HL-60 (cell line): ENCODE data around the gene SPEM2.

Source experiments
- DNase-seq, 2 experiments: peaks; one replicate each; pipeline ENCODE4 v3.0.0-alpha.2; 2010 to 2020; ENCODE audit warnings: low read depth in 1 of 2, low spot score in 1 of 2
- H3K27ac ChIP-seq: fragments of 250-450 bp; sonication (Bioruptor Pico); replicated peaks from 2 replicates; pipeline ENCODE4 v1.5.1; 2020; ENCODE audit warnings: mild to moderate bottlenecking, moderate library complexity
- H3K27me3 ChIP-seq: fragments of 250-450 bp; sonication (Bioruptor Pico); 2 replicates; pipeline ENCODE4 v1.5.1; 2021; ENCODE audit warnings: mild to moderate bottlenecking, moderate library complexity; ENCODE audit not compliant: insufficient read depth, poor library complexity, severe bottlenecking
- H3K4me3 ChIP-seq: replicated peaks from 2 replicates; pipeline ENCODE4 v1.5.1; 2011; ENCODE audit warnings: mild to moderate bottlenecking, control low read depth, low read length; ENCODE audit not compliant: insufficient read depth
- CTCF ChIP-seq: IDR thresholded peaks from one replicate; pipeline ENCODE4 v1.5.1; 2011; ENCODE audit warnings: low read length, control low read depth, inconsistent platforms; ENCODE audit not compliant: insufficient read depth
- GABPA ChIP-seq: IDR thresholded peaks from 2 replicates; pipeline ENCODE4 v1.6.1; 2012; ENCODE audit warnings: low read depth
- POLR2AphosphoS5 ChIP-seq: IDR thresholded peaks from 2 replicates; pipeline ENCODE4 v1.6.1; 2012; ENCODE audit warnings: low read depth
- SPI1 ChIP-seq: IDR thresholded peaks from 2 replicates; pipeline ENCODE4 v1.6.1; 2012; ENCODE audit warnings: low read depth, mild to moderate bottlenecking, borderline replicate concordance
- TF ChIP-seq, protein P1 (sequence below): IDR thresholded peaks from 2 replicates; pipeline ENCODE4 v1.6.1; 2012; ENCODE audit warnings: low read depth; ENCODE audit not compliant: insufficient replicate concordance

SPEM2 gene

GRCh38 chr17:7425756-7426155 is 340 bp downstream of the SPEM2 start:
- DNase-seq: no peak
- H3K4me3 ChIP-seq: no peak overlapping the region
- H3K27ac ChIP-seq: no peak overlapping the region
- TF ChIP-seq, protein P1, sequence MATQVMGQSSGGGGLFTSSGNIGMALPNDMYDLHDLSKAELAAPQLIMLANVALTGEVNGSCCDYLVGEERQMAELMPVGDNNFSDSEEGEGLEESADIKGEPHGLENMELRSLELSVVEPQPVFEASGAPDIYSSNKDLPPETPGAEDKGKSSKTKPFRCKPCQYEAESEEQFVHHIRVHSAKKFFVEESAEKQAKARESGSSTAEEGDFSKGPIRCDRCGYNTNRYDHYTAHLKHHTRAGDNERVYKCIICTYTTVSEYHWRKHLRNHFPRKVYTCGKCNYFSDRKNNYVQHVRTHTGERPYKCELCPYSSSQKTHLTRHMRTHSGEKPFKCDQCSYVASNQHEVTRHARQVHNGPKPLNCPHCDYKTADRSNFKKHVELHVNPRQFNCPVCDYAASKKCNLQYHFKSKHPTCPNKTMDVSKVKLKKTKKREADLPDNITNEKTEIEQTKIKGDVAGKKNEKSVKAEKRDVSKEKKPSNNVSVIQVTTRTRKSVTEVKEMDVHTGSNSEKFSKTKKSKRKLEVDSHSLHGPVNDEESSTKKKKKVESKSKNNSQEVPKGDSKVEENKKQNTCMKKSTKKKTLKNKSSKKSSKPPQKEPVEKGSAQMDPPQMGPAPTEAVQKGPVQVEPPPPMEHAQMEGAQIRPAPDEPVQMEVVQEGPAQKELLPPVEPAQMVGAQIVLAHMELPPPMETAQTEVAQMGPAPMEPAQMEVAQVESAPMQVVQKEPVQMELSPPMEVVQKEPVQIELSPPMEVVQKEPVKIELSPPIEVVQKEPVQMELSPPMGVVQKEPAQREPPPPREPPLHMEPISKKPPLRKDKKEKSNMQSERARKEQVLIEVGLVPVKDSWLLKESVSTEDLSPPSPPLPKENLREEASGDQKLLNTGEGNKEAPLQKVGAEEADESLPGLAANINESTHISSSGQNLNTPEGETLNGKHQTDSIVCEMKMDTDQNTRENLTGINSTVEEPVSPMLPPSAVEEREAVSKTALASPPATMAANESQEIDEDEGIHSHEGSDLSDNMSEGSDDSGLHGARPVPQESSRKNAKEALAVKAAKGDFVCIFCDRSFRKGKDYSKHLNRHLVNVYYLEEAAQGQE: no peak
- TF ChIP-seq GABPA (no peak), POLR2AphosphoS5 (no peak), CTCF (no peak), SPI1 (no peak)
- H3K27me3 ChIP-seq: no peaks in the 10 kb centered on the region

GRCh38 chr17:7426203-7426863 is 917 bp downstream of the SPEM2 start:
- DNase-seq: no peak
- H3K27ac ChIP-seq: no peak overlapping the region
- no peaks in the 10 kb centered on the region for H3K27me3 ChIP-seq
- no peak for TF ChIP-seq GABPA
- TF ChIP-seq SPI1: no peak
- TF ChIP-seq, protein P1: no peak
- TF ChIP-seq POLR2AphosphoS5: no peak
- no peak for TF ChIP-seq CTCF
- H3K4me3 ChIP-seq: no peak overlapping the region

DNA sequence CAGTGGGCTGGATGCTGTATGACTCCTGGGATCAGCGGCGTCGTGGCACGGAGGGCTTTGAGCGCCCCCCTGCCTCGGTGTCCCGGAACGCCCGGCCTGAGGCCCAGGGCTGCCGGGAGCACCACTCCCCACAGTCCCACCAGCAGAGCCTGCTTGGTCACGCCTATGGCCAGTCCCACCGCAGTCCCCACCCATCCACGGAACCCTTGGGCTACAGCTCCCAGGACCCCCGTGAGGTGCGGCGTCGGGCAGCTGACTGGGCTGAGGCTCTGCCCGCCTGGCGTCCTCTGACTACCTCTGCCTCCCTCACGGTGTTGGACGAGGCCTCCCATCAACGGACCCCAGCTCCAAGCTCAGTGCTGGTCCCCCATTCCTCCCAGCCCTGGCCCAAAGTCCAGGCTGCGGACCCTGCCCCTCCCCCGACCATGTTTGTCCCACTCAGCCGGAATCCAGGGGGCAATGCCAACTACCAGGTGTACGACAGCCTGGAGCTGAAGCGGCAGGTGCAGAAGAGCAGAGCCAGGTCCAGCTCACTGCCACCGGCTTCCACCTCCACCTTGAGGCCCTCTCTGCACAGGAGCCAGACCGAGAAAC is 1.6 kb downstream of the SPEM2 start:
- H3K4me3 ChIP-seq: no peak overlapping the region
- no peak overlapping the region for H3K27ac ChIP-seq
- no peak for DNase-seq
- no peaks in the 10 kb centered on the region for H3K27me3 ChIP-seq
- no peak for TF ChIP-seq CTCF
- no peak for TF ChIP-seq GABPA
- no peak for TF ChIP-seq SPI1
- TF ChIP-seq POLR2AphosphoS5: no peak
- TF ChIP-seq, protein P1: no peak
